Omental fat pad (tissue), 4 donors: ENCODE measurements around the gene PIGM. TPM values are rescaled to one million over a fixed set of nuclear protein-coding genes. Genes with fewer than 3 reads are reported as not detected.

Experiments
- ATAC-seq: fragments of 150-250 bp; one replicate; pipeline ENCODE4 v1.9.1; 2016; ENCODE audit warnings: mild to moderate bottlenecking, moderate library complexity; ENCODE audit not compliant: low FRiP score
- DNase-seq: peaks from one replicate; pipeline ENCODE4 v3.0.0-alpha.2; 2019; ENCODE audit warnings: low spot score
- total RNA-seq, 4 donors: library from RNA; depleted of rRNA; stranded (reverse); fragments of >200 nt; gene quantifications; one replicate each; pipeline ENCODE4 v1.1.0, GENCODE V29; 2016
- TF ChIP-seq, protein P1 (sequence below), 3 donors: fragments of 450-650 bp; IDR thresholded peaks; one replicate each; pipeline ENCODE4 v1.5.1; 2016 to 2017; ENCODE audit warnings: antibody characterized with exemption in 3 of 3, mild to moderate bottlenecking in 3 of 3, moderate library complexity in 2 of 3

PIGM gene
- total RNA-seq, 4 donors from 2014 or later: 3.0 to 4.7 (median 4.0) TPM

DNA sequence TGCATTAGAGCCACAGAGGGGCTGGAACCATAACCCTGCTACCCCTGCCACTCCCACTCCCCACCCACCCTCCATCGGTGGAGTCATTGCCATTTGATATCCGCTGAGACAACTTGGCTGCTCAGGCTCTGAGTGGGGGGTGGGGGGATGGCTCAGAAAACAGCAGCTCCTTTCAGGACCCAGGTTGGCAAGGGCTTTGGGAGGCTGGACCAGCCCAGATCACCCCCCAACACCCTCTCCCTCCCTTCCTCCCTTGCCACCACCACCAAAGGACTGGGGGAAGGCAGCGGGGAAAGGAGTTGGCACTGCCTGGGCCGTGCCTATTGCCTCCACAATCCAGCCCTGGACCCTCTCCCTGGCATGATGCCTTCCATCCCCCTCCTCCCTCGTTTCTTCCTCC is 36.4 kb upstream of the PIGM start:
- DNase-seq (no peak), ATAC-seq (no peak)
- TF ChIP-seq, protein P1, sequence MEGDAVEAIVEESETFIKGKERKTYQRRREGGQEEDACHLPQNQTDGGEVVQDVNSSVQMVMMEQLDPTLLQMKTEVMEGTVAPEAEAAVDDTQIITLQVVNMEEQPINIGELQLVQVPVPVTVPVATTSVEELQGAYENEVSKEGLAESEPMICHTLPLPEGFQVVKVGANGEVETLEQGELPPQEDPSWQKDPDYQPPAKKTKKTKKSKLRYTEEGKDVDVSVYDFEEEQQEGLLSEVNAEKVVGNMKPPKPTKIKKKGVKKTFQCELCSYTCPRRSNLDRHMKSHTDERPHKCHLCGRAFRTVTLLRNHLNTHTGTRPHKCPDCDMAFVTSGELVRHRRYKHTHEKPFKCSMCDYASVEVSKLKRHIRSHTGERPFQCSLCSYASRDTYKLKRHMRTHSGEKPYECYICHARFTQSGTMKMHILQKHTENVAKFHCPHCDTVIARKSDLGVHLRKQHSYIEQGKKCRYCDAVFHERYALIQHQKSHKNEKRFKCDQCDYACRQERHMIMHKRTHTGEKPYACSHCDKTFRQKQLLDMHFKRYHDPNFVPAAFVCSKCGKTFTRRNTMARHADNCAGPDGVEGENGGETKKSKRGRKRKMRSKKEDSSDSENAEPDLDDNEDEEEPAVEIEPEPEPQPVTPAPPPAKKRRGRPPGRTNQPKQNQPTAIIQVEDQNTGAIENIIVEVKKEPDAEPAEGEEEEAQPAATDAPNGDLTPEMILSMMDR (IDR thresholded peaks at IDR 0.05): no peak

DNA sequence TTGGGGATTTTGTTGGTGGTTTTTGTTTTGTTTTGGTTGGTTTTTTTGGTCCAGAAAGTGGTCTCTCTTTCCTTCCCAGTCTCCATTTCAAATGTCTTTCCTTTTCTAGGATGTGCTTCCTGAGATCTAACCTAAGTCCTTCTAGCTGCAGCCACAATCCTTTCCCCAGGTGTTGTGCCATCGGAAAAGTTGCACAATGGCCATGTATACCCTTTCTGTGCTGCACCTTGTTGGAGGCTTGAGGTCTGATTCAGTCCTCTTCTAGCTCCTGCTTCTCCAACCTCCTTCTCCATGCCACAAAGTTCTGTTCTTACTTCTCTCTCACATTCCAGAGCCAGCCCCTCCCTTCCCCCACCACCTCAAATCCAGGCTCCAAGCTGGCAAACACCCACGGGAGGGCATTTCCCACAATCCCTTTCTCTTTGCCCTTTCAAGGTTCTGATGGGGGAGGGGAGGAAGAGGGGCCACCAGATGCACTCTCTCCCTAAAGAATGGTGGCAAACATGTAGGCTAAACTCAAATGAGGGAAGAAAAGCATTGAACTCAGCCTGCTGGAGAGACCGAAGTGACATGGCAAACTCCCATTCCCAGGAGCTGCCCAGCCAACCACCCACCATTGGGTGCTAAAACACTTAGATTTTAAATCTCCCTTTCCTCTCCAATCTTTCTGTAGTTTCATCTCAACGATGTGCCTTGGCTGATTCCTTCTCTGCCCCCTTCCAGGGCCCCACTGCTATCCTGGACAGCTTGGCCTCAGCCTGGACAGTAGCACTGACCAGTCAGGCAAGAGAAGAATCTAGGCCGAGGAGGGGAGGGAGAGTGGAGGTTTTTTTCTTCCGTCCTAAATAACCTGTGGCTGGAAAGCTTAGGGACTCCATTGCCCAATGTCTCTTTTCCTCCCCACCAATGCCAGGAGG is 35.3 kb upstream of the PIGM start:
- TF ChIP-seq, protein P1 (IDR thresholded peaks at IDR 0.05): no peak
- DNase-seq (no peak), ATAC-seq (no peak)

DNA sequence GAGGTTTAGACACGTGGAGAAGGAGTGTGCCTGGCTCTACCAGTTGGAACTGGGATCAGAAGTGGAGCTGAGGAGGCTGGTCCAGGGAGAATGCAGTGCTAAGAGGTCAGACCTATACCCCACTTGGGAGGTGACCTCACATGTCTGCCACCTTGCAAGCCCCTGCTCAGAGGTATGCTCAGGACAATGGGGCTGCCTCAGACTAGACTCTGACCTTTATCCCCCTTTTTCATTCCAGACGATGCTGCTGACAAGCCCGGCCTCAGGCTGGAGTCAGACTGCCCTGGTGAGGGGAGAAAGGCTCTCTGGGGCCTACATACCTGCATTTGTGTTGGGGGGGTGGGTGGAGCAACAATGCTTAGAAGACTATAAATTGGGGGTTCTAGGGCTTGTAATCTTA is 33.0 kb upstream of the PIGM start:
- TF ChIP-seq, protein P1 (IDR thresholded peaks at IDR 0.05): no peak
- no peak for ATAC-seq
- DNase-seq: no peak

DNA sequence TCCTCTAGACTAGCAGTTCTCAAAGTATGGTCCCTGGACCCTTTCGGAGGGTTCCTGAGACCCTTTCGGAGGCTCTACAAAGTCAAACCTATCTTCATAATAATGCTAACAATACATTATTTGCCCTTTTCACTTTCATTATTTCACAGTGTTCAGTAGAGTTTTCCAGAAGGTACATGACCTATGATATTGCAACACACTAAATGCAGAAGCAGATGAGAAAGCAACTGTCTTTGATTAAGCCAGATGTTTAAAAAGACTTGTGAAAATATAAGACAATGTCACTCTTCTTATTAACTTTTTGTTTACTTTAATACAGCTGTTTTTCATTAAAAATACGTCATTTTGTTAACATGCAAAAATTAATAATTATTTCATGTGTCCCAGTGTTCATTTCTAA is 32.4 kb upstream of the PIGM start:
- DNase-seq (no peak), ATAC-seq (no peak)
- TF ChIP-seq, protein P1 (IDR thresholded peaks at IDR 0.05): no peak

DNA sequence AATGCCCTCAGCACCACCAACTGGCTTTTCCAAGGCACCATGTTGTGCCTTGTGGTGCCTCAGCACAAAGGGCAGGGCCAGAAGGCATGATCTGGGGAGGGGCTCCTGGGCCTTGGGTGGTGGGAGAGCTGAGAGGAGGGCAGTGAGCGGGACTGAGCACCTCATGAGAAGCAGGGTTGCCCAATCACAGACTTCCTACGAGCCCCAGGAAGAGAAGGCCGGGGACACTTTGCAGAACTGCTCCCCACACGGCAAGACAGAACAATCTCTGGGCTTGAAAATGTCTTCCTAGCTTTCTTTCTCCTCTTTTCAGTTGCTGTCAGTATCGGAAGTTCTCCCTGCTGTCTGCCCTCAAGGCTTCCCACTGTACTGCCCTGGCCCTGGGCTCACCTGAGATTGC is 31.4 kb upstream of the PIGM start:
- TF ChIP-seq, protein P1 (IDR thresholded peaks at IDR 0.05): no peak
- DNase-seq (no peak), ATAC-seq (no peak)

DNA sequence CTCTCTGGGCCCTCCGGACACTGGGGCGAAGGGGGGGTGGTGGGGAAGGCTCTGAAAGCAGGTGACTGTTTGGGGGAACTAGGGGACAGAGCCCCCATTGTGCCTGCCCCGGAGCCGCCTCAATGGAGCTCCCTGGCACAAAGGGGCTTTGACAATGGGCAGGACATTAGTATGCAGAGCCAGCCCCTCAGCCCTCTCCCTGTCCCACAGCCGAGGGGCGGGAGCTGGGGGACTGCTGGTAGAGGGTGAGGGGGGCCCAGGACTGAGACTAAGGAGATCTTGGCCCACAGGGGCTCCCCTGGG is 30.4 kb upstream of the PIGM start:
- ATAC-seq (no peak), DNase-seq (no peak)
- TF ChIP-seq, protein P1 (IDR thresholded peaks at IDR 0.05): no peak
